ENCODE data around the gene APBB2. TPM values are rescaled to one million over a fixed set of nuclear protein-coding genes. Genes with fewer than 3 reads are reported as not detected.
A peak's percentile ranks its signal among the peaks of the same experiment; 100 is the strongest.

Gene APBB2
- polyA plus RNA-seq, 1 donor from 2014 or later, result 0.23 TPM

- Mint-ChIP-seq H3K4me3 (no peak overlapping the region), H3K36me3 (peaks cover 3% of the 10 kb centered on the region), H3K27ac (no peak overlapping the region), H3K9me3 (peaks cover 0 to 1% (median 0%) of the 10 kb centered on the region in 3 donors), H3K27me3 (no peaks in the 10 kb centered on the region), H3K4me1 (peaks cover 0 to 4% (median 0%) of the 10 kb centered on the region in 3 donors)
These were observed 405.4 kb downstream of the APBB2 start for GRCh38 chr4:40808926-40809457.

GRCh38 chr4:40804598-40804997 lies 409.7 kb downstream of the APBB2 start:
- Mint-ChIP-seq H3K4me1 (peaks cover 6 to 11% (median 7%) of the 10 kb centered on the region in 3 donors), H3K27ac (no peak overlapping the region), H3K27me3 (no peaks in the 10 kb centered on the region), H3K9me3 (peaks cover 0 to 1% (median 0%) of the 10 kb centered on the region in 3 donors), H3K4me3 (no peak overlapping the region), H3K36me3 (peaks cover 3% of the 10 kb centered on the region)

GRCh38 chr4:40800064-40800463 lies 414.3 kb downstream of the APBB2 start:
- Mint-ChIP-seq H3K4me3 (peak overlapping the region in 3 of 4 donors; percentile 8 to 75 (median 74)), H3K36me3 (no peaks in the 10 kb centered on the region), H3K27ac (peak overlapping the region in 2 of 3 donors; percentile 4 to 40), H3K27me3 (no peaks in the 10 kb centered on the region), H3K4me1 (peaks cover 6 to 15% (median 11%) of the 10 kb centered on the region in 3 donors), H3K9me3 (no peaks in the 10 kb centered on the region)

- peaks cover 0 to 3% (median 0%) of the 10 kb centered on the region in 3 donors for H3K4me1 Mint-ChIP-seq
- H3K9me3 Mint-ChIP-seq, result no peaks in the 10 kb centered on the region
- no peak overlapping the region for H3K4me3 Mint-ChIP-seq
- H3K27me3 Mint-ChIP-seq, result peaks cover 3% of the 10 kb centered on the region
- no peaks in the 10 kb centered on the region for H3K36me3 Mint-ChIP-seq
- no peak overlapping the region for H3K27ac Mint-ChIP-seq
These were observed 424.6 kb downstream of the APBB2 start for GRCh38 chr4:40789771-40790170.

GRCh38 chr4:40789031-40789430 lies 425.3 kb downstream of the APBB2 start:
- Mint-ChIP-seq H3K27ac (no peak overlapping the region), H3K4me1 (peaks cover 0 to 3% (median 0%) of the 10 kb centered on the region in 3 donors), H3K9me3 (no peaks in the 10 kb centered on the region), H3K27me3 (peaks cover 3% of the 10 kb centered on the region), H3K36me3 (no peaks in the 10 kb centered on the region), H3K4me3 (no peak overlapping the region)

GRCh38 chr4:40788331-40788730 lies 426.0 kb downstream of the APBB2 start:
- H3K27me3 Mint-ChIP-seq, result peaks cover 3% of the 10 kb centered on the region
- H3K4me3 Mint-ChIP-seq, result no peak overlapping the region
- no peaks in the 10 kb centered on the region for H3K9me3 Mint-ChIP-seq
- H3K4me1 Mint-ChIP-seq, result peaks cover 0 to under 1% (median 0%) of the 10 kb centered on the region in 3 donors
- H3K36me3 Mint-ChIP-seq, result no peaks in the 10 kb centered on the region
- no peak overlapping the region for H3K27ac Mint-ChIP-seq

GRCh38 chr4:40785727-40786126 lies 428.6 kb downstream of the APBB2 start:
- no peak overlapping the region for H3K4me3 Mint-ChIP-seq
- peaks cover 2% of the 10 kb centered on the region for H3K36me3 Mint-ChIP-seq
- H3K4me1 Mint-ChIP-seq, result no peaks in the 10 kb centered on the region
- no peak overlapping the region for H3K27ac Mint-ChIP-seq
- H3K27me3 Mint-ChIP-seq, result peaks cover 5% of the 10 kb centered on the region
- no peaks in the 10 kb centered on the region for H3K9me3 Mint-ChIP-seq

- H3K27ac Mint-ChIP-seq, result no peak overlapping the region
These were observed 431.5 kb downstream of the APBB2 start for GRCh38 chr4:40782876-40783275.

GRCh38 chr4:40778090-40778489 lies 436.3 kb downstream of the APBB2 start:
- Mint-ChIP-seq H3K9me3 (peaks cover 0 to 8% (median 5%) of the 10 kb centered on the region in 3 donors), H3K27ac (no peak overlapping the region), H3K36me3 (peaks cover 6% of the 10 kb centered on the region), H3K4me3 (no peak overlapping the region), H3K27me3 (peaks cover 3% of the 10 kb centered on the region), H3K4me1 (peaks cover 2 to 5% (median 2%) of the 10 kb centered on the region in 3 donors)

More at GRCh38 chr4:40782876-40783275, 431.5 kb downstream of the APBB2 start:
- Mint-ChIP-seq H3K4me1 (no peaks in the 10 kb centered on the region), H3K36me3 (peaks cover 6% of the 10 kb centered on the region), H3K27me3 (peaks cover 3% of the 10 kb centered on the region), H3K4me3 (no peak overlapping the region), H3K9me3 (peaks cover 0 to 4% (median 3%) of the 10 kb centered on the region in 3 donors)

GRCh38 chr4:40769266-40769665 lies 445.1 kb downstream of the APBB2 start:
- H3K4me3 Mint-ChIP-seq, result no peak overlapping the region
- H3K9me3 Mint-ChIP-seq, result peaks cover 0 to 4% (median 0%) of the 10 kb centered on the region in 3 donors
- H3K27ac Mint-ChIP-seq, result no peak overlapping the region
- H3K27me3 Mint-ChIP-seq, result peaks cover 3% of the 10 kb centered on the region
- H3K4me1 Mint-ChIP-seq, result peaks cover 2 to 8% (median 2%) of the 10 kb centered on the region in 3 donors
- peaks cover 2% of the 10 kb centered on the region for H3K36me3 Mint-ChIP-seq

GRCh38 chr4:40763228-40763716 lies 451.1 kb downstream of the APBB2 start:
- Mint-ChIP-seq H3K36me3 (no peaks in the 10 kb centered on the region), H3K4me3 (no peak overlapping the region), H3K27ac (peak overlapping the region in 1 of 3 donors; percentile 32), H3K27me3 (peaks cover 1% of the 10 kb centered on the region), H3K4me1 (no peaks in the 10 kb centered on the region), H3K9me3 (no peaks in the 10 kb centered on the region)

Other genes with a start within 250 kb of the APBB2 start
- gene UCHL1, start 42.4 kb upstream of the APBB2 start, polyA plus RNA-seq, result 0.78 TPM

All from IgD-negative memory B cell (primary cell).